HG02884 (cell line): ENCODE data around the gene GRB10.

Experiments
- ATAC-seq: cut with Tn5 transposase; IDR thresholded peaks from one replicate; pipeline ENCODE4 v1.9.1; 2021; ENCODE audit warnings: mild to moderate bottlenecking, moderate library complexity; ENCODE audit not compliant: unreplicated experiment

GRB10 gene

GRCh38 chr7:50721661-50722259 is 60.9 kb downstream of the GRB10 start:
- ATAC-seq, result no peak

- ATAC-seq, result no peak
Measured at GRCh38 chr7:50721160-50721559, 61.5 kb downstream of the GRB10 start.

GRCh38 chr7:50720295-50720694 is 62.4 kb downstream of the GRB10 start:
- no peak for ATAC-seq

GRCh38 chr7:50718876-50719275 is 63.8 kb downstream of the GRB10 start:
- no peak for ATAC-seq

GRCh38 chr7:50718311-50718710 is 64.4 kb downstream of the GRB10 start:
- ATAC-seq, result no peak

- no peak for ATAC-seq
Measured at GRCh38 chr7:50717181-50717580, 65.5 kb downstream of the GRB10 start.

GRCh38 chr7:50714857-50715256 is 67.8 kb downstream of the GRB10 start:
- ATAC-seq, result no peak

GRCh38 chr7:50713123-50713965 is 69.4 kb downstream of the GRB10 start:
- no peak for ATAC-seq

- ATAC-seq, result no peak
Measured at GRCh38 chr7:50712252-50713122, 70.2 kb downstream of the GRB10 start.

GRCh38 chr7:50711271-50712175 is 71.2 kb downstream of the GRB10 start:
- ATAC-seq, result no peak

GRCh38 chr7:50710441-50711154 is 72.1 kb downstream of the GRB10 start:
- ATAC-seq, result no peak

GRCh38 chr7:50709151-50709550 is 73.5 kb downstream of the GRB10 start:
- no peak for ATAC-seq

GRCh38 chr7:50707236-50708006 is 75.3 kb downstream of the GRB10 start:
- no peak for ATAC-seq

- ATAC-seq, result no peak
Measured at GRCh38 chr7:50706469-50706937, 76.2 kb downstream of the GRB10 start.

- ATAC-seq, result no peak
Measured at GRCh38 chr7:50704844-50705243, 77.9 kb downstream of the GRB10 start.

- no peak for ATAC-seq
Measured at GRCh38 chr7:50703654-50704053, 79.0 kb downstream of the GRB10 start.

- no peak for ATAC-seq
Measured at GRCh38 chr7:50699143-50699542, 83.6 kb downstream of the GRB10 start.

- ATAC-seq, result no peak
Measured at GRCh38 chr7:50697748-50698147, 84.9 kb downstream of the GRB10 start.
